Measurements from ENCODE around the gene PPFIA2. TPM values are rescaled to one million over a fixed set of nuclear protein-coding genes. Genes with fewer than 3 reads are reported as not detected.

Gene PPFIA2
- total RNA-seq, 1 experiment from 2014 or later: not detected

GRCh38 chr12:81692008-81692407 is 67.1 kb downstream of the PPFIA2 start:
- BruUV-seq (replicated peaks): no TSS peak
- Mint-ChIP-seq H3K9me3 (ENCODE audit: unreplicated experiment) (no peaks in the 10 kb centered on the region), H3K4me3 (ENCODE audit: unreplicated experiment) (no peak overlapping the region), H3K27ac (ENCODE audit: unreplicated experiment) (no peak overlapping the region), H3K27me3 (ENCODE audit: insufficient read depth, unreplicated experiment) (no peaks in the 10 kb centered on the region), H3K4me1 (ENCODE audit: low read depth, unreplicated experiment) (no peaks in the 10 kb centered on the region), H3K36me3 (ENCODE audit: insufficient read depth, unreplicated experiment) (no peaks in the 10 kb centered on the region)
- no peak for DNase-seq
- Histone ChIP-seq H3K9me3 (no peaks in the 10 kb centered on the region), H3K36me3 (ENCODE audit: control insufficient read depth, insufficient read depth, low read length) (no peaks in the 10 kb centered on the region), H3K4me3 (ENCODE audit: low read depth, low read length) (no peak overlapping the region), H3K27me3 (replicated peaks; ENCODE audit: control insufficient read depth, insufficient read depth, low read length) (no peaks in the 10 kb centered on the region), H3K4me1 (0 out of 2 replicates have a peak, but pooled peaks cover 4% of the 10 kb centered on the region)
- ChIA-PET POLR2A (no interaction called here), CTCF (no interaction called here)
- TF ChIP-seq CTCF (IDR thresholded peaks at IDR 0.05; ENCODE audit: insufficient read depth in 1 of 2, low read depth in 1 of 2, low read length in 1 of 2, severe bottlenecking in 1 of 2, unreplicated experiment in 1 of 2): no peak
- intact Hi-C loops (cut with micrococcal nuclease; ENCODE audit: unreplicated experiment): no loop called here

GRCh38 chr12:81683881-81684280 is 75.3 kb downstream of the PPFIA2 start:
- Histone ChIP-seq H3K9me3 (no peaks in the 10 kb centered on the region), H3K36me3 (ENCODE audit: control insufficient read depth, insufficient read depth, low read length) (no peaks in the 10 kb centered on the region), H3K27me3 (replicated peaks; ENCODE audit: control insufficient read depth, insufficient read depth, low read length) (no peaks in the 10 kb centered on the region), H3K4me3 (ENCODE audit: low read depth, low read length) (no peak overlapping the region), H3K4me1 (no peaks in the 10 kb centered on the region)
- Mint-ChIP-seq H3K4me1 (ENCODE audit: low read depth, unreplicated experiment) (no peaks in the 10 kb centered on the region), H3K36me3 (ENCODE audit: insufficient read depth, unreplicated experiment) (no peaks in the 10 kb centered on the region), H3K27ac (ENCODE audit: unreplicated experiment) (no peak overlapping the region), H3K4me3 (ENCODE audit: unreplicated experiment) (no peak overlapping the region), H3K27me3 (ENCODE audit: insufficient read depth, unreplicated experiment) (no peaks in the 10 kb centered on the region), H3K9me3 (ENCODE audit: unreplicated experiment) (no peaks in the 10 kb centered on the region)
- intact Hi-C loops (cut with micrococcal nuclease; ENCODE audit: unreplicated experiment): no loop called here
- TF ChIP-seq CTCF (IDR thresholded peaks at IDR 0.05; ENCODE audit: insufficient read depth in 1 of 2, low read depth in 1 of 2, low read length in 1 of 2, severe bottlenecking in 1 of 2, unreplicated experiment in 1 of 2): no peak
- ChIA-PET POLR2A (no interaction called here), CTCF (no interaction called here)
- no TSS peak for BruUV-seq (replicated peaks)
- no peak for DNase-seq

- no TSS peak for BruUV-seq (replicated peaks)
- intact Hi-C loops (cut with micrococcal nuclease; ENCODE audit: unreplicated experiment): no loop called here
- CTCF ChIA-PET: no interaction called here
- H3K4me1 ChIP-seq: no peaks in the 10 kb centered on the region
- H3K4me3 Mint-ChIP-seq (ENCODE audit: unreplicated experiment): no peak overlapping the region
- H3K36me3 ChIP-seq (ENCODE audit: control insufficient read depth, insufficient read depth, low read length): no peaks in the 10 kb centered on the region
- H3K9me3 ChIP-seq: no peaks in the 10 kb centered on the region
- H3K27me3 ChIP-seq (replicated peaks; ENCODE audit: control insufficient read depth, insufficient read depth, low read length): no peaks in the 10 kb centered on the region
- H3K27me3 Mint-ChIP-seq (ENCODE audit: insufficient read depth, unreplicated experiment): no peaks in the 10 kb centered on the region
- no peak for DNase-seq
- POLR2A ChIA-PET: no interaction called here
- no peak for TF ChIP-seq CTCF (IDR thresholded peaks at IDR 0.05; ENCODE audit: insufficient read depth in 1 of 2, low read depth in 1 of 2, low read length in 1 of 2, severe bottlenecking in 1 of 2, unreplicated experiment in 1 of 2)
- no peaks in the 10 kb centered on the region for H3K9me3 Mint-ChIP-seq (ENCODE audit: unreplicated experiment)
- no peaks in the 10 kb centered on the region for H3K36me3 Mint-ChIP-seq (ENCODE audit: insufficient read depth, unreplicated experiment)
- H3K4me1 Mint-ChIP-seq (ENCODE audit: low read depth, unreplicated experiment): no peaks in the 10 kb centered on the region
- no peak overlapping the region for H3K27ac Mint-ChIP-seq (ENCODE audit: unreplicated experiment)
- H3K4me3 ChIP-seq (ENCODE audit: low read depth, low read length): no peak overlapping the region
These were observed 79.5 kb downstream of the PPFIA2 start for GRCh38 chr12:81679614-81680013.
